ENCODE results near the gene CEBPZ. TPM values are rescaled to one million over a fixed set of nuclear protein-coding genes. Genes with fewer than 3 reads are reported as not detected.

CEBPZ gene
- total and polyA plus RNA-seq, 10 of the 15 experiments (the other 5 are each of a cell fraction or from before 2014, with no cell fraction given), result 29.4 to 89.2 (median 49.5) TPM

GRCh38 chr2:37164757-37165156 lies 66.6 kb downstream of the CEBPZ start:
- Histone ChIP-seq H3K4me3 (no peak overlapping the region), H4K20me1 (ENCODE audit: control insufficient read depth, insufficient read depth) (no peaks in the 10 kb centered on the region), H3K4me1 (ENCODE audit: control insufficient read depth, insufficient read depth, low read length) (no peaks in the 10 kb centered on the region), H3K27me3 (replicated peaks in 1 of 2; ENCODE audit: control insufficient read depth in 2 of 2, insufficient read depth in 2 of 2, low read length in 1 of 2) (no peaks in the 10 kb centered on the region), H2AFZ (ENCODE audit: control insufficient read depth, low read depth, low read length) (no peak overlapping the region), H3K79me2 (ENCODE audit: control insufficient read depth, insufficient read depth, low read length) (no peaks in the 10 kb centered on the region), H3K4me2 (ENCODE audit: control insufficient read depth, insufficient read depth) (no peak overlapping the region), H3K36me3 (ENCODE audit: control insufficient read depth in 2 of 2, insufficient read depth in 2 of 2, low read length in 1 of 2) (no peaks in the 10 kb centered on the region), H3K27ac (ENCODE audit: control insufficient read depth, insufficient read depth) (no peak overlapping the region), H3K9ac (ENCODE audit: control insufficient read depth, insufficient read depth, low read length) (no peak overlapping the region), H3K9me3 (replicated peaks; ENCODE audit: control insufficient read depth, insufficient read depth, low read length) (no peaks in the 10 kb centered on the region; the same call in 1 of the 3 replicates)
- SMC1A ChIA-PET (ENCODE audit: uncharacterized antibody, unreplicated experiment), result no interaction called here
- POLR2A ChIA-PET, result interaction anchor here (0.5 kb wide), 1 partner anchor 122 kb away, joined by 10 read pairs; no protein-coding TSS in a partner anchor
- TF ChIP-seq CREB1 (IDR thresholded peaks at IDR 0.05; ENCODE audit: low read depth) (no peak), NFYA (IDR thresholded peaks at IDR 0.05; ENCODE audit: borderline replicate concordance, low read depth, low read length) (no peak), FOXM1 (IDR thresholded peaks at IDR 0.05; ENCODE audit: low read depth, low read length) (no peak), CUX1 (IDR thresholded peaks at IDR 0.05; ENCODE audit: insufficient replicate concordance, low read depth, low read length) (no peak), FOS (IDR thresholded peaks at IDR 0.05; ENCODE audit: borderline replicate concordance, extremely low read depth, insufficient read length) (no peak), ZNF207 (IDR thresholded peaks at IDR 0.05; ENCODE audit: borderline replicate concordance) (no peak)
- RAD21 ChIA-PET (ENCODE audit: unreplicated experiment), result no interaction called here
- CTCF ChIA-PET, result interaction anchor here (0.5 to 0.6 kb wide), 2 partner anchors 115 to 145 kb away, joined by 3 read pairs; no protein-coding TSS in a partner anchor
- no TSS peak for BruUV-seq (replicated peaks)
- intact Hi-C loops (cut with micrococcal nuclease; ENCODE audit: unreplicated experiment), result loop anchor here (5.0 to 10.0 kb wide), 3 partner anchors 228 to 713 kb away; no protein-coding TSS in a partner anchor
- in situ Hi-C loops (cut with MboI), result no loop called here
- FAIRE-seq (no peak), ATAC-seq (no peak), DNase-seq (ENCODE audit: low read depth, low spot score) (no peak)
- 0% methylated on average over 1 of the region's 1 CpG for WGBS (ENCODE audit: insufficient coverage, insufficient replicate concordance, low lambda C conversion rate, missing lambda C conversion rate)
